HG03457 (cell line): ENCODE results near the gene C19orf67.

Source experiments
- ATAC-seq: cut with Tn5 transposase; IDR thresholded peaks from one replicate; pipeline ENCODE4 v1.9.1; 2021; ENCODE audit warnings: moderate number of reproducible peaks; ENCODE audit not compliant: unreplicated experiment

C19orf67 gene

GRCh38 chr19:14031719-14032480 lies 53.7 kb downstream of the C19orf67 start, which contains the start of gene IL27RA:
IL27RA (plus strand) TSS chr19:14031762; CDS start chr19:14031873, 111 bp downstream.
- no peak for ATAC-seq
